ENCODE measurements around the gene PHLPP1.

Gene PHLPP1

GRCh38 chr18:62856294-62856693, 141.0 kb downstream of the PHLPP1 start:
- no peak for DNase-seq

DNA sequence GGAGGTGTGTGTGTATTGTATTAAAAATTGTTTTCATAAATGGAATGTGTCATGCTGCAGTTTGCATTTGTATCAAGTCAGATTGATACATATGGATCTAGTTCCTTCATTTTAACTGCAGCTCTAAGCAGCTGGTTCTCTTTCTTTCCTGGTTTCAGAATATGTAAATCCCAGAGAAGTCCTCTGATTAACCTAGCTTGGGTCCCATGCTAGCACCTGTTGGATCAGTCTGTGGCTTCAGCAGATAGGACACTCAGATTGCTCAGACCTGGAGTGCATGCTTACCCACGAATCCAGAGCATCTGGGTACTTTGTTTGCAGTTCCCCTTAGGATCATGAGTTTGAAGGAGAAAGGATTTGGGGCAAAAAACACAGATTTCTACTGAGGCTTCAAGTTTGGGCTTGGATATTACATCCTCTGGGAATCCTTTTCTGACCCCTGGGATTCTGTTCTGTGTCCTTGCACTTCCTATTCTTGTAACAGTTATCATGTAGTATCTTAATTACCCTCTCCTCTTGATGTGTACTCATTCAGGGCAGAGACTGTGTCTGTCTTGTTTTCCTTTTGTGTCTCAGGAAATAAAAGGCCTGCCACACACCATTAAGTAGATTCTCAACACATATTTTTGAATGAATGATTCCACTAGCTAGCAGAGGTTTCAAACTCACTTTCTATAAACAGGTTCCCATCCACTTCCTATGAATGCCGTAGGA, 142.1 kb downstream of the PHLPP1 start:
- DNase-seq = no peak

- DNase-seq = no peak
These were observed 144.7 kb downstream of the PHLPP1 start for GRCh38 chr18:62860062-62860461.

DNA sequence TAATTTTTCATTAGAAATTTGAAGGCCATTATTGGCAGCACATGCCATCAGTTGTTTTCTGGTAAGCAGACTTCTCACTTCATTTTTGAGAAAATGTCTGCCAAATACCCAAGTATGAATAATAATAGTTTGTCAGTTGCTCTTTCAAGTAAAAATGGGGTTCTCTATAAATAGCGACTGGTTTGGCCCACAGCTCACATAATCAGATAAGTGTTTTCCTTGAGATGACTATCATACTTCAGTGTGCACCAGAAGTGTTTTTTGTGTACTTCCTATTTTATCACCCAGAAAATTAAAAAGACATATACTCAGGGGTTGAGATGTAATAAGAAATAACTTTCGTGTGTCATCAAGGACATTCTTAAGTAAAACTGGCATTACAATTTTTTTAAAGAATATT, 147.1 kb downstream of the PHLPP1 start:
- DNase-seq = no peak

DNA sequence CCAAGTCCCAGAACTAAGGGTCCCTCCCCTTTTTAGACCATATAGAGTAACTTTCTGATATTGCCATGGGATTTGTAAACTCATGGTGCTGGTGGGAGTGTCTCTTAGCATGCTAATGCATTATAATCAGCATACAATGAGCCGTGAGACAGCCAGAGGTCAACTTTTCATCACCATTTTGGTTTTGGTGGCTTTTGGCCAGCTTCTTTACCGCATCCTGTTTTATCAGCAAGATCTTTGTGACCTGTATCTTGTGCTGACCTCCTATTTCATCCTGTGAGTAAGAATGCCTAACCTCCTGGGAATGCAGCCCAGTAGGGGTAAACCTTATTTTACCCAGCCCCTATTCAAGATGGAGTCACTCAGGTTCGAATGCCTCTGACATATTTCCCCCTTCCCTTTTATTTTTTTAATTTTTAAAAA, 148.2 kb downstream of the PHLPP1 start:
- no peak for DNase-seq

- no peak for DNase-seq
These were observed 150.2 kb downstream of the PHLPP1 start for GRCh38 chr18:62865498-62865897.

DNA sequence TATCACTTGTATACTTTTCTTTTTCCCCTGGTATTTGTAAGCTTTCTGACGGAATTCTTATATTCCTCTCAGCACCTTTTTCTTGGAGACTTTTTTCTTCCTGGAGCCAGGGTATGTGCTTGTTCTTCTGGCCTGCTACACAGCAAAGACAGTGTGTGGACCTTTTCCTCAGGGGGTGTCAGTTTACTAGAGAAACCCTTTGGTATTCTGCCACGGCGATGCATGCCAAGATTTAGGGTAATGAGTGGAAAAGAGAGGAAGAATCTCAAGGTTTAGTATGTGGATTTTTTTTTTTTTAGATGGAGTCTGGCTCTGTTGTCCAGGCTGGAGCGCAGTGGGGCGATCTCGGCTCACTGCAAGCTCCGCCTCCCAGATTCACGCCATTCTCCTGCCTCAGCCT, 152.2 kb downstream of the PHLPP1 start:
- DNase-seq = no peak

GRCh38 chr18:62868645-62869044, 153.3 kb downstream of the PHLPP1 start:
- DNase-seq = no peak

- no peak for DNase-seq
These were observed 155.3 kb downstream of the PHLPP1 start for GRCh38 chr18:62870643-62871042.

GRCh38 chr18:62875323-62875722, 160.0 kb downstream of the PHLPP1 start:
- DNase-seq = no peak

DNA sequence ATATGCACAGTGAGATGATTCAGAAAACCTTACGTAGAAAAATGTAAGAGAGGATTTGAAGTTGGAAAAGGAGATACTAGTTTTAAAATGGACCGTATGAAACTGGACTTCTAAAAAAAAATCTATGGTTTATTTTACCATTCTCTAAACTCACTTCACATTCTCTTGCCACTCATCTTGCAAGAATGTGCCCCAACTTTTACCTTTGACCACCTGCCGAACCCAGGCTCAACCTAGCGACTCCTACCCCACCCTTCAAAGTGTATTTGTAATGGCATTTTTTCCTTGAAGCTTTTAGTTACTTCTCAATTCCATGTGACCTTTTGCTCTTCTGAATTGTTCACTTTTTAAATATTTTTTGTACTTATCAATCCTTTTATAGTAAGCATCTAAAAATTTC, 160.8 kb downstream of the PHLPP1 start:
- DNase-seq = no peak

- DNase-seq = no peak
These were observed 161.5 kb downstream of the PHLPP1 start for GRCh38 chr18:62876828-62877227.

GRCh38 chr18:62877411-62878221, 162.3 kb downstream of the PHLPP1 start:
- no peak for DNase-seq

- DNase-seq = no peak
These were observed 163.0 kb downstream of the PHLPP1 start for GRCh38 chr18:62878305-62878704.

DNA sequence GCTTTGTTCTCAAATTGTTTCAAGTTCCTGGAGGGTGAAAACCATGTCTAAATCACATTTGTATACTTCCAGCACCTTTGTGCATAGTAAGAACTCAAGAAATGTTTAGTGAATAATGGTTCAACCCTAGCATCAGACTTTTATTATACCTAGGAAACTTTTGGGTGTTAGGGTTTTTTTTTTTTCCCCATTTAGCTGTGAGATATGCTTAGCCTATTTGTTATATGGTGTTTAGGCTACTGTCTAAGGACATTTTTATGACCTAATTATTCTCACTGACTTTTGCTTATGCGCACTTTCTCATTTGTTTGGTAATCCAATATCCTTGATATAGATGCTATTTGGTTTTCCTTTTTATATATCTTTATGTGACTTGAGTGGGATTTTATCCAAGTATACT, 164.7 kb downstream of the PHLPP1 start:
- no peak for DNase-seq

GRCh38 chr18:62880673-62881364, 165.5 kb downstream of the PHLPP1 start:
- no peak for DNase-seq

- DNase-seq = no peak
These were observed 166.2 kb downstream of the PHLPP1 start for GRCh38 chr18:62881509-62882016.

GRCh38 chr18:62883937-62884735, 168.8 kb downstream of the PHLPP1 start:
- DNase-seq = no peak

GRCh38 chr18:62885804-62886203, 170.5 kb downstream of the PHLPP1 start:
- no peak for DNase-seq

GRCh38 chr18:62894681-62895390, 179.5 kb downstream of the PHLPP1 start:
- DNase-seq = no peak

- no peak for DNase-seq
These were observed 181.8 kb downstream of the PHLPP1 start for GRCh38 chr18:62897153-62897552.

DNA sequence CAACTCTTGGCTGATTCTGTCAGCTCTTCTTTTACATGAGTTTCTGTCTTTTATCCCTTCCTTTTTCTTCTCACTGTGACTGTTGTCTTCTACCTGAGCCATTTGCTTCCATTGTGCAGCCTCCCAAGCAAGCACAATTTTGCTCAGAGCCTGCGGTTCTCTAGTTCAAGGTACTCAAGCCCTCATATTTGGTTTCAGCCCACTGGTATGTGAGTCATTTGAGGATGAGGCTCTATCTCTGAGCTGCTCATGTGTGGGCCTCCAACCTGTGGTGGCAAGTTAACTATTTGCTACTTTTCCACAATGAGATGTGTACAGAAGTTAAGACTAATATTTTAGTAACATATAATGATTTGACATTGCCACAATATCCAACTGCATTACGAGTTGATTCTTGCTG, 183.0 kb downstream of the PHLPP1 start:
- DNase-seq = no peak
